Testis (tissue), 2 donors: ENCODE results near the gene DFFB.

Experiments
- POLR2A ChIP-seq: fragments of 450-650 bp; IDR thresholded peaks from one replicate; pipeline ENCODE4 v1.6.1; 2017; ENCODE audit warnings: antibody characterized with exemption, mild to moderate bottlenecking, moderate library complexity
- TF ChIP-seq, protein P1 (sequence below), 3 experiments: fragments of 450-650 bp in 2 of 3; fragments of 200-600 bp in 1 of 3; sonication (generic) in 1 of 3; IDR thresholded peaks; one replicate each; pipeline ENCODE4 v1.5.1; 2016 to 2019; ENCODE audit warnings: antibody characterized with exemption in 3 of 3, mild to moderate bottlenecking in 2 of 3, moderate library complexity in 1 of 3

DNA sequence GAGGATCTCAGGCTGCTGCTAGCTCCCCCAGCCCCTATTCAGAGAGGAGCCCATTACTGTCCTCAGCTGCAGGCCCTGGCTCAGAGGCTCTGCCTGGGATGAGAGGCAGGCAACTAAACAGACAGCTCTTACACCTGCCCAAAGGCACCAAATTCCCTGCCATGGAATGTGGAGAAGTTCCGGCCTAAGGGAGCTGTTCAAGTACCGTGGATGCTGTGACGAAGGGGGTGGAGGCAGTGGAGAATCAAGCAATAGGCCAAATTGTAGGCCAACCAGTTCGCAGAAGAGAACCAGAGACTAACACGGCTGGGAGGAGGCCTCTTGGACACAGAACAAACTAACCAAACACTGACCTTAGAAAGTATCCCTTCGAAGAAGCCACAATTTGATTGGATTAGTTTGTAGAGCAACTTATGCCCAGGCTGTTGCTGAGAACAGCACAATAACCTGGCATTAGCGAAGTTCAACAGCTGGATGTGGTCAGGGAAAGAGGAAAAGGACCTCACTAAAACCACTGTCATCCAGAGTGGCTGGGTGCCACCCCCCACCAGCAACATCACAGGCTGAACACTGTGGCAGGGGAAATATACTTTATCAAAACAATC is 39.2 kb downstream of the DFFB start:
- TF ChIP-seq, protein P1, sequence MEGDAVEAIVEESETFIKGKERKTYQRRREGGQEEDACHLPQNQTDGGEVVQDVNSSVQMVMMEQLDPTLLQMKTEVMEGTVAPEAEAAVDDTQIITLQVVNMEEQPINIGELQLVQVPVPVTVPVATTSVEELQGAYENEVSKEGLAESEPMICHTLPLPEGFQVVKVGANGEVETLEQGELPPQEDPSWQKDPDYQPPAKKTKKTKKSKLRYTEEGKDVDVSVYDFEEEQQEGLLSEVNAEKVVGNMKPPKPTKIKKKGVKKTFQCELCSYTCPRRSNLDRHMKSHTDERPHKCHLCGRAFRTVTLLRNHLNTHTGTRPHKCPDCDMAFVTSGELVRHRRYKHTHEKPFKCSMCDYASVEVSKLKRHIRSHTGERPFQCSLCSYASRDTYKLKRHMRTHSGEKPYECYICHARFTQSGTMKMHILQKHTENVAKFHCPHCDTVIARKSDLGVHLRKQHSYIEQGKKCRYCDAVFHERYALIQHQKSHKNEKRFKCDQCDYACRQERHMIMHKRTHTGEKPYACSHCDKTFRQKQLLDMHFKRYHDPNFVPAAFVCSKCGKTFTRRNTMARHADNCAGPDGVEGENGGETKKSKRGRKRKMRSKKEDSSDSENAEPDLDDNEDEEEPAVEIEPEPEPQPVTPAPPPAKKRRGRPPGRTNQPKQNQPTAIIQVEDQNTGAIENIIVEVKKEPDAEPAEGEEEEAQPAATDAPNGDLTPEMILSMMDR (IDR thresholded peaks at IDR 0.05): no peak
- no peak for TF ChIP-seq POLR2A
